Fibroblast of lung (primary cell): ENCODE results near the gene PBX4. TPM values are rescaled to one million over a fixed set of nuclear protein-coding genes. Genes with fewer than 3 reads are reported as not detected.

Experiments
- DNase-seq, 2 donors: peaks; one replicate each; pipeline versions ENCODE4 v3.0.0 to v3.0.0-alpha.2; 2010; ENCODE audit warnings: low read depth in 2 of 2
- H2AFZ ChIP-seq: 2 replicates; pipeline ENCODE4 v1.5.1; 2012; ENCODE audit warnings: low read length, control low read depth, inconsistent platforms
- H3K27ac ChIP-seq: 2 replicates; pipeline ENCODE4 v1.5.1; 2011; ENCODE audit warnings: low read length, control low read depth; ENCODE audit not compliant: insufficient read depth
- H3K27me3 ChIP-seq: 2 replicates; pipeline ENCODE4 v1.5.1; 2011; ENCODE audit warnings: mild to moderate bottlenecking, low read length; ENCODE audit not compliant: control insufficient read depth, insufficient read depth
- H3K36me3 ChIP-seq: 2 replicates; pipeline ENCODE4 v1.5.1; 2011; ENCODE audit warnings: low read length; ENCODE audit not compliant: control insufficient read depth, insufficient read depth
- H3K4me1 ChIP-seq: 2 replicates; pipeline ENCODE4 v1.5.1; 2011; ENCODE audit warnings: low read length; ENCODE audit not compliant: control insufficient read depth, insufficient read depth; ENCODE audit errors: extremely low read depth
- H3K4me2 ChIP-seq: 2 replicates; pipeline ENCODE4 v1.5.1; 2011; ENCODE audit warnings: low read length, control low read depth; ENCODE audit not compliant: insufficient read depth; ENCODE audit errors: extremely low read depth
- H3K4me3 ChIP-seq, 4 experiments: fragments of 200-600 bp in 1 of 4; sonication (generic) in 1 of 4; replicated peaks in 1 of 4; 2 replicates each; pipeline ENCODE4 v1.5.1; 2011 to 2016; ENCODE audit warnings: low read length in 4 of 4, low read depth in 3 of 4, mild to moderate bottlenecking in 3 of 4, control low read depth in 2 of 4, inconsistent platforms in 1 of 4, mixed read lengths in 1 of 4; ENCODE audit not compliant: insufficient read depth in 1 of 4; ENCODE audit errors: control extremely low read depth in 1 of 4
- H3K79me2 ChIP-seq: 2 replicates; pipeline ENCODE4 v1.5.1; 2012; ENCODE audit warnings: mild to moderate bottlenecking, low read length, inconsistent platforms; ENCODE audit not compliant: control insufficient read depth, insufficient read depth
- H3K9ac ChIP-seq: 2 replicates; pipeline ENCODE4 v1.5.1; 2011; ENCODE audit warnings: mild to moderate bottlenecking, low read length, control low read depth; ENCODE audit not compliant: insufficient read depth
- H3K9me3 ChIP-seq: 2 replicates; pipeline ENCODE4 v1.5.1; 2012; ENCODE audit warnings: low read depth, low read length; ENCODE audit not compliant: control insufficient read depth, insufficient read depth
- H4K20me1 ChIP-seq: 2 replicates; pipeline ENCODE4 v1.5.1; 2011; ENCODE audit warnings: low read length; ENCODE audit not compliant: control insufficient read depth, insufficient read depth; ENCODE audit errors: extremely low read depth
- EZH2 ChIP-seq: IDR thresholded peaks from 2 replicates; pipeline ENCODE4 v1.5.1; 2012; ENCODE audit warnings: low read length, control low read depth, mild to moderate bottlenecking; ENCODE audit errors: missing control alignments
- polyA plus RNA-seq, 2 donors: library from polyadenylated mRNA; depleted of rRNA in 1 of 2; stranded (reverse) in 1 of 2; unstranded in 1 of 2; fragments of >200 nt; gene quantifications; 2 replicates each; pipeline ENCODE4 v1.2.1, GENCODE V29; 2011 to 2012; ENCODE audit warnings: missing spikeins in 1 of 2
- total RNA-seq: library from RNA; depleted of rRNA; stranded (reverse); fragments of >200 nt; gene quantifications from 2 replicates; pipeline ENCODE4 v1.2.1, GENCODE V29; 2014
- TF ChIP-seq, protein P1 (sequence below), 2 donors: IDR thresholded peaks in 1 of 2; conservative IDR thresholded peaks in 1 of 2; 1 replicate in 1 of 2; 2 replicates in 1 of 2; pipeline ENCODE4 v1.5.1; 2011 to 2012; ENCODE audit warnings: low read length in 2 of 2, control low read depth in 1 of 2, inconsistent platforms in 1 of 2, low read depth in 1 of 2, mild to moderate bottlenecking in 1 of 2

PBX4 gene
- total and polyA plus RNA-seq, 2 donors (not counting 1 experiment from before 2014, with no cell fraction given) = 0.39 to 1.7 TPM

DNA sequence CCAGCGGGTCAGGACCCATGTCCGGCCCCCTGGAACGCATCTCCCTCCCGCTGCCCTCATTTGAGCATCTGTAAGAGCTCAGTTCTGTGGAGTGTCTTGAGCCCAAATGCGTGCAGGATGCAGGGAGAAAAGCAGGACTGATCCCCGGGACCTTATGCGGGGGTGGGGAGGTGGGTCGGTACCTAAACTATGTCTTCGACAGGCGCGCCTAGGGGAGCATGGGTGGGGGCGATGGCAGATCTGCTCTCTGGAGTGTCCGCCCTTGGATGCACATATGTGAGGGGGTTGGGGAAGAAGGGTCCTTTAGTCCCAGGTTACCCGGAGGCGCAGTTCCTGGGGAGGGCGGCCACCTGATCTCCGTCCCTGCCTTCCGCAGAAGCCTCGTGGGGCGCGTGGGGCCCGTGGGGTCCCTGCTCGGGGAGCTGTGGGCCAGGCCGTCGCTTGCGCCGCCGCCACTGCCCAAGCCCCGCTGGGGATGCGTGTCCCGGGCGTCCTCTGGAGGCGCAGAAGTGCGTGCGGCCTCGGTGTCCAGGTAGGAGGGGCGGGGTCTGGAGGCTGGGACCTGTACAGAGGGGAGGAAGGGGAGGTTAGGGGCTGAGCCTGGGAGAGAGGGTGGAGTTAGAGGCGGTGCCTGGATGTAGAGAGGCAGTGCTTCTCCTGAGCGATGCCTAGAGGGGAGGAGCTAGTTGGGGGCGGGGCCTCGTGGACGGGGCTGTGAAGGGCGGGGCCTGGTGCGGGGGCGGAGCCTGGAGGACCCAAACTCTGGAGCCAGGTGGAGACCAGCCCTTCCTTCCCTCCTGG lies 77.6 kb downstream of the PBX4 start:
- Histone ChIP-seq H2AFZ (no peak overlapping the region), H3K36me3 (no peaks in the 10 kb centered on the region), H3K27ac (no peak overlapping the region), H3K79me2 (no peaks in the 10 kb centered on the region), H3K9ac (no peak overlapping the region), H3K4me2 (peak overlapping the region; percentile 51), H3K4me3 (peak overlapping the region in 1 of 4 experiments; percentile 28), H3K4me1 (no peaks in the 10 kb centered on the region), H3K9me3 (no peaks in the 10 kb centered on the region), H3K27me3 (peaks cover 3% of the 10 kb centered on the region), H4K20me1 (no peaks in the 10 kb centered on the region)
- TF ChIP-seq, protein P1, sequence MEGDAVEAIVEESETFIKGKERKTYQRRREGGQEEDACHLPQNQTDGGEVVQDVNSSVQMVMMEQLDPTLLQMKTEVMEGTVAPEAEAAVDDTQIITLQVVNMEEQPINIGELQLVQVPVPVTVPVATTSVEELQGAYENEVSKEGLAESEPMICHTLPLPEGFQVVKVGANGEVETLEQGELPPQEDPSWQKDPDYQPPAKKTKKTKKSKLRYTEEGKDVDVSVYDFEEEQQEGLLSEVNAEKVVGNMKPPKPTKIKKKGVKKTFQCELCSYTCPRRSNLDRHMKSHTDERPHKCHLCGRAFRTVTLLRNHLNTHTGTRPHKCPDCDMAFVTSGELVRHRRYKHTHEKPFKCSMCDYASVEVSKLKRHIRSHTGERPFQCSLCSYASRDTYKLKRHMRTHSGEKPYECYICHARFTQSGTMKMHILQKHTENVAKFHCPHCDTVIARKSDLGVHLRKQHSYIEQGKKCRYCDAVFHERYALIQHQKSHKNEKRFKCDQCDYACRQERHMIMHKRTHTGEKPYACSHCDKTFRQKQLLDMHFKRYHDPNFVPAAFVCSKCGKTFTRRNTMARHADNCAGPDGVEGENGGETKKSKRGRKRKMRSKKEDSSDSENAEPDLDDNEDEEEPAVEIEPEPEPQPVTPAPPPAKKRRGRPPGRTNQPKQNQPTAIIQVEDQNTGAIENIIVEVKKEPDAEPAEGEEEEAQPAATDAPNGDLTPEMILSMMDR (conservative IDR thresholded peaks at IDR 0.05 in 1 of 2, IDR thresholded peaks at IDR 0.05 in 1 of 2; ENCODE audit: low read depth in 1 of 2, low read length in 2 of 2) = no peak
- TF ChIP-seq EZH2 = no peak
- peak; percentile 17 to 24 for DNase-seq

DNA sequence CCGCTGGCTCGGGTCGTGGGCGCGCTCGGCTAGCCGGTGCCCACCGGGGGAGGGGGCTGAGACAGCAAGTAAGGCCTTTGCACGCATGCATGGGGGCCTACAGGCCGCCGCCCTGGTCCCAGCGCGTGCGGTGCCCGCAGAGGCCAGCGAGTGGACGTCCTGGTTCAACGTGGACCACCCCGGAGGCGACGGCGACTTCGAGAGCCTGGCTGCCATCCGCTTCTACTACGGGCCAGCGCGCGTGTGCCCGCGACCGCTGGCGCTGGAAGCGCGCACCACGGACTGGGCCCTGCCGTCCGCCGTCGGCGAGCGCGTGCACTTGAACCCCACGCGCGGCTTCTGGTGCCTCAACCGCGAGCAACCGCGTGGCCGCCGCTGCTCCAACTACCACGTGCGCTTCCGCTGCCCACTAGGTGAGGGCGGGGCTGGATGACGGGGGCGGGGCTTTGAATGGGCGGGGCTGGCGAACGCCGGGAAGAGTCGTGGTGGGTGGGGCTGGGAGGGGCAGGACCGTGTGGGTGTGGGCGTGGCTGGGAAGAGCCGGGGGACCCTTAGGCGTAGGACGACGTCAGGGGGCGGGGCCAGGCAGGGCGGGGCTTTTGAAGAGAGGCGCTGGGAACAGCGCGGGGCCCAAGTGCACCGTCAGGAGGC lies 78.3 kb downstream of the PBX4 start:
- Histone ChIP-seq H3K27me3 (peaks cover 3% of the 10 kb centered on the region), H3K27ac (no peak overlapping the region), H3K36me3 (no peaks in the 10 kb centered on the region), H2AFZ (no peak overlapping the region), H3K9me3 (no peaks in the 10 kb centered on the region), H3K4me2 (peak overlapping the region; percentile 51), H3K9ac (no peak overlapping the region), H3K79me2 (no peaks in the 10 kb centered on the region), H4K20me1 (no peaks in the 10 kb centered on the region), H3K4me1 (no peaks in the 10 kb centered on the region), H3K4me3 (no peak overlapping the region)
- no peak for TF ChIP-seq EZH2
- TF ChIP-seq, protein P1 (conservative IDR thresholded peaks at IDR 0.05 in 1 of 2, IDR thresholded peaks at IDR 0.05 in 1 of 2; ENCODE audit: low read depth in 1 of 2, low read length in 2 of 2) = no peak
- DNase-seq = peak; percentile 61 to 71

DNA sequence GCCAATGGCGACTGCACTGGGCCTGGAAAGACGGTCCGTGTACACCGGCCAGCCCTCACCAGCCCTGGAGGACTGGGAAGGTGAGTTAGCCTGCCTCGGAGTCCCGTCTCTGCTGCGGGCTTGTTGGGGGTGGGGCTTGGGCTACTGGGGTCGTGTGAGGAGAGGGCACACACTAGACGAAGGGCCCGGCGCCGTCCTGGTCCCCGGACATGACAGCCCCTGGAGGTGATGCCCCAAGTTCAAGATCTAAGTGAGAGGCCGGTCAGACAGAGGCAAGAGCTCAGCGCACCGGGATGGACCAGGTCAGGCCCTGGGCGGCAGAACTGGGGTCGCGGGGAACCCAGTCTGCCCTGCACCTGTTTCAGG lies 78.8 kb downstream of the PBX4 start:
- Histone ChIP-seq H3K9ac (no peak overlapping the region), H3K27ac (no peak overlapping the region), H3K4me3 (no peak overlapping the region), H3K27me3 (peaks cover 3% of the 10 kb centered on the region), H3K36me3 (no peaks in the 10 kb centered on the region), H3K4me1 (no peaks in the 10 kb centered on the region), H2AFZ (no peak overlapping the region), H3K4me2 (no peak overlapping the region), H3K79me2 (no peaks in the 10 kb centered on the region), H3K9me3 (no peaks in the 10 kb centered on the region), H4K20me1 (no peaks in the 10 kb centered on the region)
- no peak for DNase-seq
- no peak for TF ChIP-seq EZH2
- TF ChIP-seq, protein P1 (conservative IDR thresholded peaks at IDR 0.05 in 1 of 2, IDR thresholded peaks at IDR 0.05 in 1 of 2; ENCODE audit: low read depth in 1 of 2, low read length in 2 of 2) = no peak
